Gastrocnemius medialis (tissue), 4 donors: ENCODE results near the gene HIVEP2.

Experiments used
- POLR2A ChIP-seq, 2 donors: fragments of 450-650 bp; IDR thresholded peaks; one replicate each; pipeline ENCODE4 v1.6.1; 2017; ENCODE audit warnings: antibody characterized with exemption in 2 of 2, mild to moderate bottlenecking in 2 of 2, moderate library complexity in 2 of 2
- TF ChIP-seq, protein P1 (sequence below), 5 experiments: fragments of 450-650 bp in 3 of 5; fragments of 200-600 bp in 2 of 5; sonication (generic) in 2 of 5; IDR thresholded peaks in 4 of 5; conservative IDR thresholded peaks in 1 of 5; 1 replicate in 4 of 5; 2 replicates in 1 of 5; pipeline ENCODE4 v1.5.1; 2016 to 2019; ENCODE audit warnings: antibody characterized with exemption in 5 of 5, mild to moderate bottlenecking in 3 of 5, moderate library complexity in 3 of 5

GRCh38 chr6:142888456-142888855, 56.5 kb downstream of the HIVEP2 start:
- TF ChIP-seq, protein P1, sequence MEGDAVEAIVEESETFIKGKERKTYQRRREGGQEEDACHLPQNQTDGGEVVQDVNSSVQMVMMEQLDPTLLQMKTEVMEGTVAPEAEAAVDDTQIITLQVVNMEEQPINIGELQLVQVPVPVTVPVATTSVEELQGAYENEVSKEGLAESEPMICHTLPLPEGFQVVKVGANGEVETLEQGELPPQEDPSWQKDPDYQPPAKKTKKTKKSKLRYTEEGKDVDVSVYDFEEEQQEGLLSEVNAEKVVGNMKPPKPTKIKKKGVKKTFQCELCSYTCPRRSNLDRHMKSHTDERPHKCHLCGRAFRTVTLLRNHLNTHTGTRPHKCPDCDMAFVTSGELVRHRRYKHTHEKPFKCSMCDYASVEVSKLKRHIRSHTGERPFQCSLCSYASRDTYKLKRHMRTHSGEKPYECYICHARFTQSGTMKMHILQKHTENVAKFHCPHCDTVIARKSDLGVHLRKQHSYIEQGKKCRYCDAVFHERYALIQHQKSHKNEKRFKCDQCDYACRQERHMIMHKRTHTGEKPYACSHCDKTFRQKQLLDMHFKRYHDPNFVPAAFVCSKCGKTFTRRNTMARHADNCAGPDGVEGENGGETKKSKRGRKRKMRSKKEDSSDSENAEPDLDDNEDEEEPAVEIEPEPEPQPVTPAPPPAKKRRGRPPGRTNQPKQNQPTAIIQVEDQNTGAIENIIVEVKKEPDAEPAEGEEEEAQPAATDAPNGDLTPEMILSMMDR (IDR thresholded peaks at IDR 0.05 in 4 of 5, conservative IDR thresholded peaks at IDR 0.05 in 1 of 5), result no peak
- no peak for TF ChIP-seq POLR2A (IDR thresholded peaks at IDR 0.05)
